ENCODE data around the gene PCGF1.

PCGF1 gene

GRCh38 chr2:74553892-74554819 lies 46.7 kb upstream of the PCGF1 start, which contains the start of the genes DOK1 and LOXL3:
DOK1 (plus strand) TSS chr2:74554720; CDS start chr2:74554755, 35 bp downstream.
LOXL3 (minus strand) TSS chr2:74553942; CDS start chr2:74552634, 1,308 bp downstream.
- TF ChIP-seq, protein P1, sequence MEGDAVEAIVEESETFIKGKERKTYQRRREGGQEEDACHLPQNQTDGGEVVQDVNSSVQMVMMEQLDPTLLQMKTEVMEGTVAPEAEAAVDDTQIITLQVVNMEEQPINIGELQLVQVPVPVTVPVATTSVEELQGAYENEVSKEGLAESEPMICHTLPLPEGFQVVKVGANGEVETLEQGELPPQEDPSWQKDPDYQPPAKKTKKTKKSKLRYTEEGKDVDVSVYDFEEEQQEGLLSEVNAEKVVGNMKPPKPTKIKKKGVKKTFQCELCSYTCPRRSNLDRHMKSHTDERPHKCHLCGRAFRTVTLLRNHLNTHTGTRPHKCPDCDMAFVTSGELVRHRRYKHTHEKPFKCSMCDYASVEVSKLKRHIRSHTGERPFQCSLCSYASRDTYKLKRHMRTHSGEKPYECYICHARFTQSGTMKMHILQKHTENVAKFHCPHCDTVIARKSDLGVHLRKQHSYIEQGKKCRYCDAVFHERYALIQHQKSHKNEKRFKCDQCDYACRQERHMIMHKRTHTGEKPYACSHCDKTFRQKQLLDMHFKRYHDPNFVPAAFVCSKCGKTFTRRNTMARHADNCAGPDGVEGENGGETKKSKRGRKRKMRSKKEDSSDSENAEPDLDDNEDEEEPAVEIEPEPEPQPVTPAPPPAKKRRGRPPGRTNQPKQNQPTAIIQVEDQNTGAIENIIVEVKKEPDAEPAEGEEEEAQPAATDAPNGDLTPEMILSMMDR (IDR thresholded peaks at IDR 0.05; ENCODE audit: low read depth, low read length, missing control alignments) = no peak
- no peaks in the 10 kb centered on the region for H3K27me3 ChIP-seq (replicated peaks)
- peaks cover 6% of the 10 kb centered on the region for H3K36me3 ChIP-seq (replicated peaks)
- H3K27ac ChIP-seq = peak within 1 kb of the TSS; percentile 90
- peak within 1 kb of the TSS; percentile 90 for H3K4me3 ChIP-seq (ENCODE audit: low read depth, low read length)
- DNase-seq = peak; percentile 80
- in situ Hi-C loops (cut with HindIII; ENCODE audit: low pct_ligation_motif_present, low sequenced_read_pairs) = no loop called here

GRCh38 chr2:74552914-74553811 lies 45.7 kb upstream of the PCGF1 start:
- Histone ChIP-seq H3K27ac (peak overlapping the region; percentile 90), H3K27me3 (replicated peaks) (no peaks in the 10 kb centered on the region), H3K4me3 (ENCODE audit: low read depth, low read length) (peak overlapping the region; percentile 90), H3K36me3 (replicated peaks) (peaks cover 6% of the 10 kb centered on the region)
- in situ Hi-C loops (cut with HindIII; ENCODE audit: low pct_ligation_motif_present, low sequenced_read_pairs) = no loop called here
- TF ChIP-seq, protein P1 (IDR thresholded peaks at IDR 0.05; ENCODE audit: low read depth, low read length, missing control alignments) = no peak
- no peak for DNase-seq

- in situ Hi-C loops (cut with HindIII; ENCODE audit: low pct_ligation_motif_present, low sequenced_read_pairs) = no loop called here
- H3K27me3 ChIP-seq (replicated peaks) = no peaks in the 10 kb centered on the region
- peaks cover 6% of the 10 kb centered on the region for H3K36me3 ChIP-seq (replicated peaks)
- no peak for DNase-seq
- peak overlapping the region; percentile 90 for H3K4me3 ChIP-seq (ENCODE audit: low read depth, low read length)
- TF ChIP-seq, protein P1 (IDR thresholded peaks at IDR 0.05; ENCODE audit: low read depth, low read length, missing control alignments) = no peak
- no peak overlapping the region for H3K27ac ChIP-seq
Observed at GRCh38 chr2:74551942-74552913, 44.7 kb upstream of the PCGF1 start.

DNA sequence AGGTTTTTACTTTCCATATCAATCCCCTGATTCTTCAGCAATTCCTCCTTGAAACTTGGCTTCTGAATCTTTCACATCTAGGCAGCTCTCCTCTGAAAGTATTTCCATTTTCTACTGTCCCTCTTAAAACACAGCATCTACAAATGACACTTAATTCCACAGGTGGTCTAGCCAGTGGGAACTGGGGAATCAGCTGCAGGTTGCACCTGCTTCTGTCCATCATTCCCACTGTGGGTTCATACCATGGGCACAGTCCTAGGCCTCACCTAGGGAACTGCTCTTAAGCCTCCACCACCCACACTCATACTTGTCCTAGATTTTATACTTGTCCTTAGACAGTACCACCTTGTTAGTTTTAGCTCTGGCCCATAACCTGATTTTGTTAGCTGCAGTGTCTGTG lies 44.0 kb upstream of the PCGF1 start:
- in situ Hi-C loops (cut with HindIII; ENCODE audit: low pct_ligation_motif_present, low sequenced_read_pairs) = no loop called here
- TF ChIP-seq, protein P1 (IDR thresholded peaks at IDR 0.05; ENCODE audit: low read depth, low read length, missing control alignments) = no peak
- Histone ChIP-seq H3K36me3 (replicated peaks) (peaks cover 2% of the 10 kb centered on the region), H3K27ac (no peak overlapping the region), H3K27me3 (replicated peaks) (no peaks in the 10 kb centered on the region), H3K4me3 (ENCODE audit: low read depth, low read length) (no peak overlapping the region)
- no peak for DNase-seq

- TF ChIP-seq, protein P1 (IDR thresholded peaks at IDR 0.05; ENCODE audit: low read depth, low read length, missing control alignments) = no peak
- in situ Hi-C loops (cut with HindIII; ENCODE audit: low pct_ligation_motif_present, low sequenced_read_pairs) = no loop called here
- H3K27ac ChIP-seq = no peak overlapping the region
- H3K36me3 ChIP-seq (replicated peaks) = no peaks in the 10 kb centered on the region
- DNase-seq = no peak
- no peak overlapping the region for H3K4me3 ChIP-seq (ENCODE audit: low read depth, low read length)
- H3K27me3 ChIP-seq (replicated peaks) = no peaks in the 10 kb centered on the region
Observed at GRCh38 chr2:74550231-74550630, 42.7 kb upstream of the PCGF1 start.
